Fibroblast of pulmonary artery (primary cell): Measurements from ENCODE around the gene PDK4.

Experiments
- DNase-seq: peaks from one replicate; pipeline ENCODE4 v3.0.0-alpha.2; 2010; ENCODE audit warnings: low read depth
- H3K4me3 ChIP-seq: replicated peaks from 2 replicates; pipeline ENCODE4 v1.5.1; 2011; ENCODE audit warnings: low read depth, mild to moderate bottlenecking, control low read depth, low read length, moderate library complexity
- CTCF ChIP-seq: IDR thresholded peaks from 2 replicates; pipeline ENCODE4 v1.5.1; 2011; ENCODE audit warnings: mild to moderate bottlenecking, control low read depth, low read length, inconsistent platforms; ENCODE audit errors: missing control alignments

PDK4 gene

GRCh38 chr7:95543312-95543711 is 53.0 kb downstream of the PDK4 start:
- TF ChIP-seq CTCF = no peak
- H3K4me3 ChIP-seq = no peak overlapping the region
- DNase-seq = no peak

DNA sequence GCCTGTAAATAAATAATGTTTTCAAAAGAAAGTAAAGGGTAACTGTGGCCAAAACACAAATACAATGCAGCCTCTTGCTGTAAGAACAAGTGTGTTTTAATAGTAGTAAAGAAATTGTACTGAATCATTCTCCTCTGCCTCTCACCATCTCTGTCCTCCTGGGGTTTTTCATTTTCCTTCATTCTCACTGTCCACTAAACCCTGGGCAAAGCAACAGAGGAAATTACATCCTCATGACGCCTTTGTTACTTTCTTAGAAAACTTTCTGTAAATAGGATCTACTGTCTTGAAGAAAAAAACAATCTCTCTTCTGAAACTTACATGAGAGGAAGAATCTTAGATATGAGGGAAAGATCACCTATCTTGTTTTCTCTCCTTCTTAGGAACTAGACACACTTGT is 56.0 kb downstream of the PDK4 start:
- TF ChIP-seq CTCF = no peak
- DNase-seq = no peak
- no peak overlapping the region for H3K4me3 ChIP-seq

DNA sequence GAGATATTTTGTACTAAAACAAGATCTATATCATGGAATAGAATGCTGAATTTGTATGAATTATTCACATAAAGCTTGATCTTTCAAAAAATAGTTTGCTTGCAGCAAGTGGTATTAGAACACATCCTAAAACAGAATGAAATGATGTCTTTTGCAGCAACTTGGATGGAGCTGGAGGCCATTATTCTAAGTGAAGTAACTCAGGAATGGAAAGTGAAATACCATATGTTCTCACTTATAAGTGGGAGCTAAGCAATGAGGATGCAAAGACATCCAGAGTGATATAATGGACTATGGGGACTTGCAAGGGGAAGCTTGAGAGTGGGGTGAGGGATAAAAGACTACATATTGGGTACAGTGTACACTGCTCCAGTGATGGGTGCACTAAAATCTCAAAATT is 56.9 kb downstream of the PDK4 start:
- no peak for TF ChIP-seq CTCF

DNA sequence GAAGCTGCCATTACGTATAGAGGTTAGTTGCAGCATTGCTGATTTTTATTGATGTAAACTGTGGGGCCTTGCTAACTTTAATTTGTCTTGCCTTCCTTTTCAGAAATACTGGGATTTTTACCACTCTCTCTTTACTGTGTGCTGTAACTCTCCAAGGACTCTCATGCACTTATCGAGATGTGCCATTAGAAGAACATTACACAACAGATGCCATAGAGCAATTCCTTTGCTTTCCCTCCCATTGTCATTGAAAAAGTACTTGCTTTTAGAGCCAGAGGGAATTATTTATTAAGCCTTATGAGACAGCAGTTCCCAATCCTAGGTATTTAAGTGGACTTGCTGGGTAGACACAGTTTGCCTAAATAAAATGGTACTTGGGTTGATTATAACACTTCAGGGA is 58.8 kb downstream of the PDK4 start:
- no peak overlapping the region for H3K4me3 ChIP-seq
- no peak for TF ChIP-seq CTCF
- no peak for DNase-seq

More for the DNA sequence above, 56.9 kb downstream of the PDK4 start:
- no peak overlapping the region for H3K4me3 ChIP-seq
- DNase-seq = no peak

GRCh38 chr7:95536656-95537311 is 59.5 kb downstream of the PDK4 start:
- no peak overlapping the region for H3K4me3 ChIP-seq
- no peak for DNase-seq
- TF ChIP-seq CTCF = no peak

DNA sequence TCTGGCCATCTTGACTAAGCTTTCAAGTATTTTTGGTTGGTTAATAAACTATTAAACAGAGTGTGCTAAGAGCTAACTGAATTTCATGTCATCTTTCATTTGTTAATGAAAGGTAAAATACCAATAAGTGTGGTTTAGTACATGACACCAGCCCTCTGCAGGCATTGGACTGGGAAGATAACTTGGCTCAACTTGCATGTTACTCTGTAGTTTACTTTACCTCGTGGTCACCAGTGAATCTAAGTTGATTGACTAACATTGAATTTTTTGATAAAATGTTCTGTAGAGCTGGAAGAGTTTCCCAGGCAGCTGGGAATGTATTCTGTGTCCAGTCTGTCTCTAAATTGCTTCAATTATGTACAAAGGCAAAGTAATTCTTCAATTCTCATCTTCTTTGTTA is 60.7 kb downstream of the PDK4 start:
- no peak overlapping the region for H3K4me3 ChIP-seq
- no peak for DNase-seq
- TF ChIP-seq CTCF = no peak

DNA sequence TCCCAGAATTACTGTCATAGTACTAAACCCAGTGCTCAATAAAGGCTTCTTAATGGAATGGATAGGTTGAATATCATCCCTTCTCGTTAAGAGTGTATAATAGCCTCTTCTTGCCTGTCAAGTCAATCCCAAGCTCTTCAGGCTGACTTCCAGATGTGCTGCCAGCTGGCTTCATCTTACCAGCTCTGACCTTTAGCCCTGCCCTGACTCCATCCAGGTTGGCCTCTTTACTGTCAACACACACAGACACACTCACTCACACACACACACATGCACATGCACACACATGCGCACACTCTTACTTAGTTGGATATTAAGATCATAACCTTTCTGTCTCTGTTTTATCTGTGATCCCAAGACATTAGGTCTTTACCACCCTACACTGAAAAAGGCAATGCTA is 61.5 kb downstream of the PDK4 start:
- no peak overlapping the region for H3K4me3 ChIP-seq
- DNase-seq = no peak
- TF ChIP-seq CTCF = no peak
